C4-2B (cell line): ENCODE data around the gene FUOM.

ENCODE experiments used
- CTCF ChIP-seq: fragments of 450-650 bp; conservative IDR thresholded peaks from 2 replicates; pipeline ENCODE4 v1.5.1; 2017; ENCODE audit warnings: mild to moderate bottlenecking
- ZFX ChIP-seq: fragments of 450-650 bp; IDR thresholded peaks from 2 replicates; pipeline ENCODE4 v1.6.1; 2017

- TF ChIP-seq CTCF (no peak), ZFX (no peak)
Observed at GRCh38 chr10:133355991-133356390, 1.8 kb downstream of the FUOM start.
